IMR-90 (cell line): ENCODE data around the gene ACLY. TPM values are rescaled to one million over a fixed set of nuclear protein-coding genes. Genes with fewer than 3 reads are reported as not detected.

Experiments used
- ATAC-seq: fragments of 200-7000 bp; cut with Tn5 transposase; 2 replicates; pipeline ENCODE4 v1.9.1; 2020; ENCODE audit warnings: low read depth, mild to moderate bottlenecking, moderate library complexity
- BruUV-seq: library from RNA; stranded (reverse); fragments of 400-500 nt; replicated peaks from 2 replicates; lab custom pipeline; 2021; lab: Mats Ljungman, UMichigan
- CTCF ChIA-PET: fragments of 300-600 bp; formaldehyde crosslinking; extraction: SDS; loops from one replicate; lab custom pipeline; 2021; ENCODE audit warnings: antibody characterized with exemption; lab: Yijun Ruan, JAX
- POLR2A ChIA-PET: fragments of 300-600 bp; sonication (Branson Sonifier 250); formaldehyde crosslinking; loops from one replicate; lab custom pipeline; 2022; ENCODE audit warnings: antibody characterized with exemption; ENCODE audit not compliant: unreplicated experiment; lab: Charles Lee
- DNase-seq: peaks from one replicate; pipeline ENCODE4 v3.0.0; 2013
- H2AFZ ChIP-seq: replicated peaks from 2 replicates; pipeline ENCODE3; 2013; ENCODE audit warnings: low read length, mild to moderate bottlenecking; ENCODE audit not compliant: poor library complexity
- H2AK5ac ChIP-seq: 2 replicates; pipeline ENCODE4 v1.6.1; 2013; ENCODE audit warnings: low read depth, low read length, inconsistent platforms
- H2AK9ac ChIP-seq: replicated peaks from 2 replicates; pipeline ENCODE3; 2013; ENCODE audit warnings: mild to moderate bottlenecking, low read depth, low read length, moderate library complexity; ENCODE audit not compliant: poor library complexity
- H2BK120ac ChIP-seq: 2 replicates; pipeline ENCODE4 v1.6.1; 2013; ENCODE audit warnings: low read depth, low read length, inconsistent platforms
- H2BK15ac ChIP-seq: 3 replicates; pipeline ENCODE4 v1.6.1; 2013; ENCODE audit warnings: low read depth, low read length, inconsistent platforms
- H2BK20ac ChIP-seq: 2 replicates; pipeline ENCODE4 v1.6.1; 2013; ENCODE audit warnings: low read depth, mild to moderate bottlenecking, inconsistent platforms, low read length, moderate library complexity
- H2BK5ac ChIP-seq: 2 replicates; pipeline ENCODE4 v1.6.1; 2013; ENCODE audit warnings: mild to moderate bottlenecking, low read depth, low read length, inconsistent platforms; ENCODE audit not compliant: poor library complexity, severe bottlenecking
- H3K14ac ChIP-seq: replicated peaks from 2 replicates; pipeline ENCODE4 v1.6.1; 2013; ENCODE audit warnings: low read depth, low read length, inconsistent platforms
- H3K18ac ChIP-seq: 2 replicates; pipeline ENCODE4 v1.6.1; 2013; ENCODE audit warnings: low read depth, low read length, control low read depth
- H3K23ac ChIP-seq: 2 replicates; pipeline ENCODE4 v1.6.1; 2013; ENCODE audit warnings: low read depth, low read length, inconsistent platforms
- H3K27ac ChIP-seq: 2 replicates; pipeline ENCODE4 v1.5.1; 2013; ENCODE audit warnings: mild to moderate bottlenecking, control low read depth, low read length; ENCODE audit not compliant: insufficient read depth
- H3K27me3 ChIP-seq: 2 replicates; pipeline ENCODE4 v1.6.1; 2013; ENCODE audit warnings: low read length; ENCODE audit not compliant: control insufficient read depth, insufficient read depth
- H3K36me3 ChIP-seq: 2 replicates; pipeline ENCODE4 v1.6.1; 2013; ENCODE audit warnings: low read length, mixed read lengths; ENCODE audit not compliant: control insufficient read depth, insufficient read depth
- H3K4ac ChIP-seq: 2 replicates; pipeline ENCODE4 v1.6.1; 2013; ENCODE audit warnings: low read depth, low read length, inconsistent platforms
- H3K4me1 ChIP-seq: 2 replicates; pipeline ENCODE4 v1.6.1; 2013; ENCODE audit warnings: low read length, mixed read lengths; ENCODE audit not compliant: control insufficient read depth, insufficient read depth
- H3K4me2 ChIP-seq: 2 replicates; pipeline ENCODE4 v1.6.1; 2013; ENCODE audit warnings: low read depth, mild to moderate bottlenecking, control low read depth, low read length, moderate library complexity
- H3K4me3 ChIP-seq: 2 replicates; pipeline ENCODE4 v1.5.1; 2013; ENCODE audit warnings: low read depth, mild to moderate bottlenecking, control low read depth, low read length, moderate library complexity; ENCODE audit not compliant: insufficient read depth
- H3K56ac ChIP-seq: 2 replicates; pipeline ENCODE4 v1.6.1; 2013; ENCODE audit warnings: low read length, inconsistent platforms; ENCODE audit not compliant: insufficient read depth; ENCODE audit errors: extremely low read depth
- H3K79me1 ChIP-seq, 2 experiments: 2 replicates each; pipeline ENCODE4 v1.6.1; 2013; ENCODE audit warnings: low read length in 2 of 2, inconsistent platforms in 1 of 2, low read depth in 1 of 2
- H3K9ac ChIP-seq: 2 replicates; pipeline ENCODE4 v1.6.1; 2013; ENCODE audit warnings: low read depth, low read length, control low read depth
- H3K9me1 ChIP-seq: 2 replicates; pipeline ENCODE4 v1.6.1; 2013; ENCODE audit warnings: low read length, inconsistent platforms; ENCODE audit not compliant: insufficient read depth
- H3K9me3 ChIP-seq: 2 replicates; pipeline ENCODE4 v1.6.1; 2013; ENCODE audit warnings: low read length; ENCODE audit not compliant: control insufficient read depth, insufficient read depth
- H4K20me1 ChIP-seq: 2 replicates; pipeline ENCODE4 v1.6.1; 2013; ENCODE audit warnings: low read length, inconsistent platforms; ENCODE audit not compliant: insufficient read depth
- H4K5ac ChIP-seq: 2 replicates; pipeline ENCODE4 v1.6.1; 2013; ENCODE audit warnings: mild to moderate bottlenecking, low read depth, low read length, control low read depth
- H4K8ac ChIP-seq, 2 experiments: 2 replicates each; pipeline ENCODE4 v1.6.1; 2013; ENCODE audit warnings: low read depth in 2 of 2, low read length in 2 of 2, control low read depth in 1 of 2, inconsistent platforms in 1 of 2
- H4K91ac ChIP-seq: 2 replicates; pipeline ENCODE4 v1.6.1; 2013; ENCODE audit warnings: low read depth, low read length, inconsistent platforms; ENCODE audit not compliant: insufficient read depth
- BHLHE40 ChIP-seq: fragments of 150-350 bp; IDR thresholded peaks from 2 replicates; pipeline ENCODE4 v1.6.1; 2016; ENCODE audit warnings: mild to moderate bottlenecking, low read depth, low read length
- CEBPB ChIP-seq: IDR thresholded peaks from 2 replicates; pipeline ENCODE4 v1.6.1; 2012; ENCODE audit warnings: low read depth, low read length, improper control_type of control experiment
- CTCF ChIP-seq: conservative IDR thresholded peaks from 2 replicates; pipeline ENCODE4 v1.5.1; 2012; ENCODE audit warnings: mild to moderate bottlenecking, low read depth, low read length, improper control_type of control experiment
- ELK1 ChIP-seq: fragments of 150-350 bp; IDR thresholded peaks from 2 replicates; pipeline ENCODE4 v1.6.1; 2016; ENCODE audit warnings: low read depth, mild to moderate bottlenecking, low read length, moderate library complexity, borderline replicate concordance
- FOS ChIP-seq: fragments of 150-350 bp; IDR thresholded peaks from 2 replicates; pipeline ENCODE4 v1.6.1; 2016; ENCODE audit warnings: low read depth, low read length
- MAFK ChIP-seq: IDR thresholded peaks from 2 replicates; pipeline ENCODE4 v1.6.1; 2012; ENCODE audit warnings: low read depth, low read length, improper control_type of control experiment
- MAZ ChIP-seq: IDR thresholded peaks from 2 replicates; pipeline ENCODE4 v1.6.1; 2012; ENCODE audit warnings: low read depth, mild to moderate bottlenecking, low read length, improper control_type of control experiment, moderate library complexity, borderline replicate concordance
- MXI1 ChIP-seq: IDR thresholded peaks from 2 replicates; pipeline ENCODE4 v1.6.1; 2012; ENCODE audit warnings: low read depth, mild to moderate bottlenecking, low read length, moderate library complexity, borderline replicate concordance
- NFE2L2 ChIP-seq: fragments of 150-350 bp; IDR thresholded peaks from 2 replicates; pipeline ENCODE4 v1.6.1; 2016; ENCODE audit warnings: low read depth, mild to moderate bottlenecking, low read length
- POLR2A ChIP-seq: IDR thresholded peaks from 2 replicates; pipeline ENCODE4 v1.6.1; 2012; ENCODE audit warnings: mild to moderate bottlenecking, low read depth, low read length
- RAD21 ChIP-seq: IDR thresholded peaks from 2 replicates; pipeline ENCODE4 v1.6.1; 2012; ENCODE audit warnings: low read length, improper control_type of control experiment
- RCOR1 ChIP-seq: IDR thresholded peaks from 2 replicates; pipeline ENCODE4 v1.6.1; 2012; ENCODE audit warnings: mild to moderate bottlenecking, low read length, improper control_type of control experiment; ENCODE audit not compliant: insufficient replicate concordance
- RFX5 ChIP-seq: IDR thresholded peaks from 2 replicates; pipeline ENCODE4 v1.8.0; 2012; ENCODE audit warnings: low read depth, mild to moderate bottlenecking, low read length, moderate library complexity
- SMC3 ChIP-seq: fragments of 150-350 bp; IDR thresholded peaks from 2 replicates; pipeline ENCODE4 v1.6.1; 2016; ENCODE audit warnings: low read depth, mild to moderate bottlenecking, antibody characterized with exemption, low read length, moderate library complexity
- WGBS, 2 experiments: methylation state at CpG; one replicate each; pipeline versions ENCODE4 v1.1.5 to v1.1.7; 2013; ENCODE audit warnings: missing lambda C conversion rate in 2 of 2; ENCODE audit not compliant: insufficient read length in 1 of 2; ENCODE audit errors: extremely low coverage in 2 of 2; 5-methylcytosine and 5-hydroxymethylcytosine counted together
- dilution Hi-C: fragments of 300-500 bp; cut with HindIII; formaldehyde crosslinking; loops from one replicate; pipeline ENCODE4 v1.14.3; 2018; ENCODE audit warnings: low sequenced_read_pairs; ENCODE audit not compliant: unreplicated experiment
- in situ Hi-C: fragments of 300-500 bp; cut with MboI; formaldehyde crosslinking; loops from 3 replicates; pipeline ENCODE4 v1.14.3; 2019; ENCODE audit warnings: low sequenced_read_pairs, inconsistent platforms, mixed read lengths
- intact Hi-C: fragments of 100-400 bp; cut with micrococcal nuclease; formaldehyde crosslinking; loops from 2 replicates; pipeline ENCODE4 v1.10.0; 2022
- polyA plus RNA-seq, 3 experiments: library from polyadenylated mRNA; depleted of rRNA; stranded (reverse); fragments of >200 nt; gene quantifications; 2 replicates each; pipeline ENCODE4 v1.2.3, GENCODE V29; 2012; ENCODE audit warnings: low replicate concordance in 1 of 3
- total RNA-seq: library from RNA; depleted of rRNA; stranded (reverse); fragments of >200 nt; gene quantifications from 2 replicates; pipeline ENCODE4 v1.2.3, GENCODE V29; 2012

ACLY gene
- total and polyA plus RNA-seq, 2 of the 4 experiments (the other 2 are of a cell fraction), result 167 to 230 TPM

GRCh38 chr17:41944943-41945342 is 26.2 kb upstream of the ACLY start:
- in situ Hi-C loops (no loop called here), dilution Hi-C loops (no loop called here), intact Hi-C loops (no loop called here)
- Histone ChIP-seq H3K23ac (no peak overlapping the region), H3K27me3 (no peaks in the 10 kb centered on the region), H2BK20ac (no peak overlapping the region), H3K27ac (no peak overlapping the region), H3K4ac (no peak overlapping the region), H3K4me2 (no peak overlapping the region), H3K14ac (no peak overlapping the region), H4K8ac (no peak overlapping the region), H2AK5ac (no peak overlapping the region), H4K20me1 (no peaks in the 10 kb centered on the region), H4K91ac (no peak overlapping the region), H3K79me1 (no peaks in the 10 kb centered on the region), H4K5ac (no peak overlapping the region), H3K4me3 (no peak overlapping the region), H2AK9ac (no peak overlapping the region), H3K9me3 (no peaks in the 10 kb centered on the region), H3K9ac (no peak overlapping the region), H2AFZ (no peak overlapping the region), H3K18ac (no peak overlapping the region), H3K9me1 (peaks cover 5% of the 10 kb centered on the region; the same call in 1 of the 2 replicates), H2BK5ac (no peak overlapping the region), H2BK120ac (no peak overlapping the region), H3K36me3 (no peaks in the 10 kb centered on the region), H3K4me1 (no peaks in the 10 kb centered on the region), H2BK15ac (no peak overlapping the region), H3K56ac (no peak overlapping the region)
- DNase-seq (no peak), ATAC-seq (no peak)
- ChIA-PET CTCF (no interaction called here), POLR2A (no interaction called here)
- TF ChIP-seq MAFK (no peak), CTCF (no peak), RFX5 (no peak), POLR2A (no peak), CEBPB (no peak), NFE2L2 (no peak), MAZ (no peak), SMC3 (no peak), RCOR1 (no peak), RAD21 (no peak), ELK1 (no peak), BHLHE40 (no peak), MXI1 (no peak), FOS (no peak)
- 42% methylated on average over 2 of the region's 3 CpGs; no CpG with 5 or more reads in 1 of the 2 experiments for WGBS, 2 experiments
- no TSS peak for BruUV-seq
